22Rv1 (cell line): Measurements from ENCODE around the gene SCO1.
"Not testable (repeated sequence)": the region's sequence is repeated elsewhere in the genome, so short reads cannot be mapped to it uniquely, and the experiment has no call there.

Source experiments
- H3K27ac ChIP-seq: fragments of 450-650 bp; 2 replicates; pipeline ENCODE4 v1.5.1; 2017
- ZFX ChIP-seq: fragments of 450-650 bp; IDR thresholded peaks from 2 replicates; pipeline ENCODE4 v1.6.1; 2017; ENCODE audit warnings: antibody characterized with exemption, borderline replicate concordance
- TF ChIP-seq, protein P1 (sequence below): fragments of 450-650 bp; IDR thresholded peaks from 2 replicates; pipeline ENCODE4 v1.5.1; 2017; ENCODE audit warnings: mild to moderate bottlenecking

SCO1 gene

DNA sequence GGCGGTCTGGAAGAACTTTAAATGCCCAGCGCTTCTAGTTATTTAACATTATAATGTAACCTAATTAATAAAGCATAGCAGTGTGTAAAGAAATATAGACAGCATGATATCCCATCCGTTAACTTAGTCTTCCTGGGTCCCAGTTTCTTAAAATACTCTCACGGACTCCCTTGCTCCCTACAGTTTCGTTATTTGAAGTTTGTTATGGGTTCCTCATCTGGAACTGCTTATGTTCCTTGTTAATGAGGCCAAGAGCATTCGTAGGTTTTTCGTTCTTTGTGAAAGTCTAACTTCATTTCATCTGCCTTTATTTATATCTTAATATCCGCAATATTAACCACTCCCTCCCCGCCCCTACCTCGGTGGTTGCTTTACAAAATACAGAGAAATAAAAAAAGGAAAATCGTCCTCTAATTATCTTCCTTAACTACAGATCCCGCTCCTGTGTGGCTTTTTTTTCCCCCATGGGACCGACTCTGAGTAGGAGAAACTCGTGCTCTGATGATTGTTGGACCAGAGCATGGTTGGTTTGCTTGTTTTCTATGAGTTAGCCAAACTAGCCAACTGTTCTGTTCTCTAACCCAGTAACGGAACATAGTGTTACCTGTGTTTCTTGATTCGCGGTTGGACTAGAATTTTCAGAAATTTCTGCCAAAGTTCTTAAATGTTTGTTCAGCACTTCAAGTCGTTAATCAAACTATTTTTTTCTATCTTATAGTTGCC lies 924 bp upstream of the SCO1 start:
- peak overlapping the region; percentile 64 for H3K27ac ChIP-seq

DNA sequence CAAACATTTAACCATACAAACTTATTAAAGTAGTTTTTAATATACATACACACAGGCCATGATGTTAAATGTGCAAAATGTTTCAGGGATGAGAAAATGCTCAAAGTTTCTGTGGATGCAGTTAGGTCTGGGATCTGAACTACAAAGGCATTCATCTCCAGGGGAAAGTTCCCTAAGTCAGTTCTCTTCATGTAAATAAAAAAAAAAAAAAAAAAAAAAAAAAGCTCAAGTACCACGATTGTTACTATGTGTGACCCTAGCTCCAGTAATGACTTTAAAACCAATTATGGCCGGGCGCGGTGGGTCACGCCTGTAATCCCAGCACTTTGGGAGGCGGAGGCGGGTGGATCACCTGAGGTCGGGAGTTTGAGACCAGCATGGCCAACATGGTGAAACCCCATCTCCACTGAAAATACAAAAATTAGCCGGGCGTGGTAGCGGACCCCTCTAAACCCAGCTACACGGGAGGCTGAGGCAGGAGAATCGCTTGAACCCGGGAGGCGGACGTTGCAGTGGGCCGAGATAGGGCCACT lies 1.4 kb downstream of the SCO1 start:
- not testable (repeated sequence) for H3K27ac ChIP-seq

More for the DNA sequence above, 924 bp upstream of the SCO1 start:
- no peak for TF ChIP-seq ZFX
- TF ChIP-seq, protein P1, sequence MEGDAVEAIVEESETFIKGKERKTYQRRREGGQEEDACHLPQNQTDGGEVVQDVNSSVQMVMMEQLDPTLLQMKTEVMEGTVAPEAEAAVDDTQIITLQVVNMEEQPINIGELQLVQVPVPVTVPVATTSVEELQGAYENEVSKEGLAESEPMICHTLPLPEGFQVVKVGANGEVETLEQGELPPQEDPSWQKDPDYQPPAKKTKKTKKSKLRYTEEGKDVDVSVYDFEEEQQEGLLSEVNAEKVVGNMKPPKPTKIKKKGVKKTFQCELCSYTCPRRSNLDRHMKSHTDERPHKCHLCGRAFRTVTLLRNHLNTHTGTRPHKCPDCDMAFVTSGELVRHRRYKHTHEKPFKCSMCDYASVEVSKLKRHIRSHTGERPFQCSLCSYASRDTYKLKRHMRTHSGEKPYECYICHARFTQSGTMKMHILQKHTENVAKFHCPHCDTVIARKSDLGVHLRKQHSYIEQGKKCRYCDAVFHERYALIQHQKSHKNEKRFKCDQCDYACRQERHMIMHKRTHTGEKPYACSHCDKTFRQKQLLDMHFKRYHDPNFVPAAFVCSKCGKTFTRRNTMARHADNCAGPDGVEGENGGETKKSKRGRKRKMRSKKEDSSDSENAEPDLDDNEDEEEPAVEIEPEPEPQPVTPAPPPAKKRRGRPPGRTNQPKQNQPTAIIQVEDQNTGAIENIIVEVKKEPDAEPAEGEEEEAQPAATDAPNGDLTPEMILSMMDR: no peak

DNA sequence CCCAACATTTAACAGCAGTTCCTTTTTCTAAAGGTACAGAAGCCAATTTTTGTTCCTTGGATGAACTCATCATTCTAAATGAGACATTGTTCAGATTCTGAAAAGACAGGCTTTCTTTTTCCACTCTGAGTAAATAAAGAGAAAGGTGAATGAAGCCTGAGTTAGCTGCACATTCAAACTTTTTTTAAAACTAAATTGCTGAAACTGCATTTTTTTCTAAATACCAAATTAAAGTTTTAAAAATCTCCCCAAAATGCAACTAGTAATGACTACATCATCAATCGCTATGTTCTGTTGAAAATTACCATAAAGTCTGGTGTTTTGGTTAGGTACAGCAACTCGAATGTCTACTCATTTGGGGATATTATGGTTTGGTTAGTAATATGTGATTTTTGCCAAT lies 9.8 kb downstream of the SCO1 start:
- no peak overlapping the region for H3K27ac ChIP-seq
- TF ChIP-seq, protein P1: no peak
- TF ChIP-seq ZFX: no peak

DNA sequence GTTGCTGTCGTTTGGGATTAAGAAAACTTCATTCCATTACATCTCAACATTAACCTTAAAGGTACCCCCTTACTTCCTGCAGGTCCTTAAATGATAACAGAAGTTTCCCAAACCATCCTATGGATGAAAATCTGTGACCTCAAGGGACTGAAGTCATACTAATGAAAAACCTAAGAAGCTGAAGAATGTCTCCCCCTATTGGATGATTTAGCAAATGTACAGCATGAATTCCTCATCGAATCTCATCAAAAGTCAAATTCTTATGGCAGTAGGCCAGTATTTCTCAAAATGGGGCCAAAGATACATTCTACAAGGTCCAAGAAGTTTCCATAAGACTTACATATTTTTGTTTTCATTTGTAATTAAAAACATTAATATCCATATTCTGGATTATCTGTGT lies 13.5 kb downstream of the SCO1 start:
- H3K27ac ChIP-seq: no peak overlapping the region
- TF ChIP-seq ZFX: no peak
- TF ChIP-seq, protein P1: peak; percentile 77

DNA sequence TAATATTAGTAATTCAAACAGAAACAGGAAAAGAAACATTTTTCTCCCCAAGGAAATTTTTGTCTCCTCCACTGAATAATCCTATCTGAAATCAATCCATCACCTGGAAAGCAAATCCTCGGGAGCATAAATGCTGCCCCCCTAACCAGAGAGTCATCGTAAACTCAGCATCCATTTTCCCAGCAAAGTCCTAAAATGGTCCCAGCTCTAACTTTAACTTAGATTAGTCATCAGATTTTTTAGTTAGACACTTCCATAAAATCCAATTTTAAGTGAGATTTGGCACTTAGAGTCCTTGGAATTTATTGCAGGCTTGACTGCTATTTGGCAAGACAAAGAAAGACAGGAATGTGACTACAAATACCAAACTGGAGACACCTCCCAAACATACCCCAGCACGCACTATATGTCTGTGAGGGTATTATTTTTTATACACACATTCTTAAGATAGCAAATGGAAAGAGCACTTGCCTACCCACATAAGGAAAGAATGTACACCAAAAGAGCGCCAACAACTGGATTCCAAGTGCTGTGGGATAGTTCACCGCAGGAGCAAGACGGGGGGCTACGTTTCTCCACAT lies 15.4 kb downstream of the SCO1 start:
- no peak overlapping the region for H3K27ac ChIP-seq
- no peak for TF ChIP-seq ZFX
- TF ChIP-seq, protein P1: no peak

DNA sequence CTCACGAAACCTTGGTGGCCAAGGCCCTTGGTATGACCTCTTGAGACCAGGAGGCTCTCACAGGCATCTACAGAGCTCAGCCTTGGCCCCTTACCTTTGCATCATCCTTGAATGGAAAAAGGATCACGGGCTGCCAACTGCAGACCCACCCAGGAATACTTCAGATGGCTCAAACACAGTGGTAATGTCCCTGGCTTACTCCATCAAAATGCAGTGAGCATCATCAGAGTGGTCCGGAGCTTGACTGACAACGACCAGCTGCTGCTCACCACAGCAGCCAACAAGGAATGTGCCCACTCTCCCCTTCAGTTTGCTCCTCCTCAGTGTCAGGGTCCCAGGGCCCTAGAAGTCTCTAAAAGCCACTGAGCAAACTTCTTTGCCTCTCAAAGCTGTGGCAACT lies 22.6 kb downstream of the SCO1 start:
- H3K27ac ChIP-seq: no peak overlapping the region
- TF ChIP-seq ZFX: no peak
- TF ChIP-seq, protein P1: no peak

DNA sequence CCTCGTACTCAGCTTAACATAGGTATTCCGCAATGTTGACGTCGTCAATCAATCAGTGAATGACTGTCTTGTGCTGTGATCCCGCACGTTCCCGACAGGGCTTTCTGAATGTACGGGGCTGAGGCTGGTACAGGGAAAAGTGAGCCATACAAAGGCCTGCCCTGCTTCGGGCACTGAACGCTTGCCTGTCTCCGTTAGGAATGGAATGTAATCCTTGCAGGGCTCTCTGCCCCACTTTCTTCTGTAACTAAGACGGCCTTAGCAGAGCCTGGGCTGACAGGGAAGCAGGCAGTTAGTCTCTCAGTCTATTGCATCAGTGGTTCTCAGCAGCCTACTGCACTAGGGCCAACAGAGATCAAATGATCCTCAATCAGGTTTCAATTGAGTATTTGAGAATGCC lies 24.0 kb downstream of the SCO1 start:
- no peak for TF ChIP-seq ZFX
- TF ChIP-seq, protein P1: no peak
- no peak overlapping the region for H3K27ac ChIP-seq

DNA sequence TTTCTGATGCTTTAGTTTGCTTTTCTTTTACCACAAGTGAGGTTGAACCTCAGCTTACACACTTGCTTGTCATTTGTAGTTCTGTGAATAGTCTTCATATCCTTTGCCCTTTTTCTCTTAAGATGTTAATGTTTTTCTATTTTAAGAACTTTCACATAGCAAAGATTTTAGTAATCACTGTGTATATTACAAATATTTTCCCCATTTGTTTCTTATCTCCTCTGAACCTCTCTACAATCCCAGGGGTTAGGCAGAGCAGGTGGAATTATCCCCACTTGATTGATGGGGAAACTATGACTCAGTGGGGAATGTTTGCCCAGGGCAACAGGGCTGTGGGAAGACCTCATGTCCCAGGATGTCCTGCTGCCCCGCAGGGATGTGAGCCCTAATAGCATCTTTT lies 28.6 kb downstream of the SCO1 start:
- TF ChIP-seq, protein P1: no peak
- no peak for TF ChIP-seq ZFX
- no peak overlapping the region for H3K27ac ChIP-seq
